Caco-2 (cell line): Measurements from ENCODE around the gene MON1A. TPM values are rescaled to one million over a fixed set of nuclear protein-coding genes. Genes with fewer than 3 reads are reported as not detected.
"Not testable (repeated sequence)": the region's sequence is repeated elsewhere in the genome, so short reads cannot be mapped to it uniquely, and the experiment has no call there.

ENCODE experiments used
- BruUV-seq: library from RNA; stranded (reverse); fragments of 400-500 nt; replicated peaks from 2 replicates; lab custom pipeline; 2021; lab: Mats Ljungman, UMichigan
- CTCF ChIA-PET: fragments of 300-600 bp; sonication (Branson Sonifier 250); formaldehyde crosslinking; loops from one replicate; lab custom pipeline; 2022; ENCODE audit warnings: antibody characterized with exemption; lab: Charles Lee
- POLR2A ChIA-PET: fragments of 300-600 bp; sonication (Branson Sonifier 250); formaldehyde crosslinking; loops from one replicate; lab custom pipeline; 2022; ENCODE audit warnings: antibody characterized with exemption; lab: Charles Lee
- DNase-seq, 2 experiments: peaks; one replicate each; pipeline versions ENCODE4 v3.0.0 to v3.0.0-alpha.2; 2020 to 2022
- H3K27me3 ChIP-seq: replicated peaks from 2 replicates; pipeline ENCODE4 v1.6.0; 2011; ENCODE audit warnings: low read length; ENCODE audit not compliant: control insufficient read depth, insufficient read depth
- H3K36me3 ChIP-seq: 2 replicates; pipeline ENCODE4 v1.5.1; 2011; ENCODE audit warnings: low read length; ENCODE audit not compliant: control insufficient read depth, insufficient read depth
- H3K4me1 ChIP-seq: fragments of 250-450 bp; sonication (Bioruptor Pico); 2 replicates; pipeline ENCODE4 v1.5.1; 2020; ENCODE audit warnings: mild to moderate bottlenecking
- H3K4me3 ChIP-seq: 2 replicates; pipeline ENCODE4 v1.5.1; 2011; ENCODE audit warnings: low read depth, mild to moderate bottlenecking, control low read depth, low read length
- H3K9me3 ChIP-seq: fragments of 250-450 bp; sonication (Bioruptor Pico); 2 replicates; pipeline ENCODE4 v1.5.1; 2020; ENCODE audit warnings: mild to moderate bottlenecking, moderate library complexity
- H3K27ac Mint-ChIP-seq: one replicate; pipeline ENCODE4 v1.8.0; 2022; ENCODE audit warnings: mixed read lengths; ENCODE audit not compliant: unreplicated experiment
- H3K27me3 Mint-ChIP-seq: one replicate; pipeline ENCODE4 v1.8.0; 2022; ENCODE audit warnings: mixed read lengths; ENCODE audit not compliant: insufficient read depth, unreplicated experiment
- H3K36me3 Mint-ChIP-seq: one replicate; pipeline ENCODE4 v1.8.0; 2022; ENCODE audit warnings: mild to moderate bottlenecking, mixed read lengths; ENCODE audit not compliant: insufficient read depth, unreplicated experiment
- H3K4me1 Mint-ChIP-seq: one replicate; pipeline ENCODE4 v1.8.0; 2022; ENCODE audit warnings: low read depth, mixed read lengths; ENCODE audit not compliant: unreplicated experiment
- H3K4me3 Mint-ChIP-seq: one replicate; pipeline ENCODE4 v1.8.0; 2022; ENCODE audit warnings: mild to moderate bottlenecking, moderate library complexity, mixed read lengths; ENCODE audit not compliant: unreplicated experiment
- H3K9me3 Mint-ChIP-seq: one replicate; pipeline ENCODE4 v1.8.0; 2022; ENCODE audit warnings: mixed read lengths; ENCODE audit not compliant: unreplicated experiment
- CTCF ChIP-seq, 2 experiments: fragments of 200-600 bp in 1 of 2; IDR thresholded peaks; 1 replicate in 1 of 2; 2 replicates in 1 of 2; pipeline versions ENCODE4 v1.5.1 to v1.8.0; 2011 to 2022; ENCODE audit warnings: antibody characterized with exemption in 1 of 2, control low read depth in 1 of 2, inconsistent platforms in 1 of 2, low read depth in 1 of 2, low read length in 1 of 2, mild to moderate bottlenecking in 1 of 2, moderate library complexity in 1 of 2; ENCODE audit not compliant: insufficient read depth in 1 of 2, severe bottlenecking in 1 of 2, unreplicated experiment in 1 of 2
- intact Hi-C: fragments of 100-400 bp; cut with micrococcal nuclease; formaldehyde crosslinking; loops from one replicate; pipeline ENCODE4 v1.10.0; 2022; ENCODE audit not compliant: unreplicated experiment
- total RNA-seq: library from RNA; stranded (reverse); gene quantifications from 2 replicates; pipeline ENCODE4 v1.2.3, GENCODE V29; 2022

Gene MON1A
- total RNA-seq, 1 experiment from 2014 or later: 7.7 TPM

- no TSS peak for BruUV-seq
- no peak overlapping the region for H3K4me3 Mint-ChIP-seq
- H3K27me3 Mint-ChIP-seq: no peaks in the 10 kb centered on the region
- TF ChIP-seq CTCF (IDR thresholded peaks at IDR 0.05; ENCODE audit: insufficient read depth in 1 of 2, low read depth in 1 of 2, low read length in 1 of 2, severe bottlenecking in 1 of 2, unreplicated experiment in 1 of 2): no peak
- DNase-seq: no peak
- CTCF ChIA-PET: no interaction called here
- intact Hi-C loops: no loop called here
- H3K36me3 Mint-ChIP-seq: peaks cover 5% of the 10 kb centered on the region
- no peak overlapping the region for H3K27ac Mint-ChIP-seq
- Histone ChIP-seq H3K27me3 (no peaks in the 10 kb centered on the region), H3K4me1 (peaks cover 20% of the 10 kb centered on the region), H3K4me3 (no peak overlapping the region), H3K36me3 (no peaks in the 10 kb centered on the region), H3K9me3 (no peaks in the 10 kb centered on the region)
- H3K4me1 Mint-ChIP-seq: peaks cover 5% of the 10 kb centered on the region
- H3K9me3 Mint-ChIP-seq: no peaks in the 10 kb centered on the region
- POLR2A ChIA-PET: no interaction called here
Observed at GRCh38 chr3:49926117-49926728, 3.4 kb downstream of the MON1A start.

DNA sequence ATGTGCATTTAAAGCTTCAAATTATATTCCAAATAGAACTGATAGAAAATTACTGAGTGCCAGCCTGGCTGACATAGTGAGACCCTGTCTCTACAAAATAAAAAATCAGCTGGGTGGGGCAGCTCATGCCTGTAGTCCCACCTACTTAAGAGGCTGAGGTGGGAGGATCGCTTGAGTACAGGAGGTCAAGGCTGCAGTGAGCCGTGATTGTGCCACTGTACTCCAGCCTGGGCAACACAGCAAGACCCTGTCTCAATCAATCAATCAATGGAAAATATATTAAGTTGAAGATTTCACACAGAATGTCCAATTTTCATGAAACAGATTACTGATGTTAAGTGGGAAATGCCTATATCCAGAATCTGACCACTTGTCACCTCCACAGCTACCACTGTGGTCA is 4.1 kb downstream of the MON1A start:
- no peaks in the 10 kb centered on the region for H3K36me3 ChIP-seq
- Mint-ChIP-seq H3K27me3 (no peaks in the 10 kb centered on the region), H3K9me3 (no peaks in the 10 kb centered on the region), H3K27ac (no peak overlapping the region), H3K4me1 (no peaks in the 10 kb centered on the region), H3K4me3 (no peak overlapping the region), H3K36me3 (peaks cover 5% of the 10 kb centered on the region)
- CTCF ChIA-PET: no interaction called here
- no peak for DNase-seq
- H3K27me3 ChIP-seq: no peaks in the 10 kb centered on the region
- POLR2A ChIA-PET: no interaction called here
- H3K9me3 ChIP-seq: no peaks in the 10 kb centered on the region
- peaks cover 13% of the 10 kb centered on the region for H3K4me1 ChIP-seq
- no TSS peak for BruUV-seq
- intact Hi-C loops: no loop called here
- TF ChIP-seq CTCF (IDR thresholded peaks at IDR 0.05; ENCODE audit: insufficient read depth in 1 of 2, low read depth in 1 of 2, low read length in 1 of 2, severe bottlenecking in 1 of 2, unreplicated experiment in 1 of 2): no peak
- no peak overlapping the region for H3K4me3 ChIP-seq

DNA sequence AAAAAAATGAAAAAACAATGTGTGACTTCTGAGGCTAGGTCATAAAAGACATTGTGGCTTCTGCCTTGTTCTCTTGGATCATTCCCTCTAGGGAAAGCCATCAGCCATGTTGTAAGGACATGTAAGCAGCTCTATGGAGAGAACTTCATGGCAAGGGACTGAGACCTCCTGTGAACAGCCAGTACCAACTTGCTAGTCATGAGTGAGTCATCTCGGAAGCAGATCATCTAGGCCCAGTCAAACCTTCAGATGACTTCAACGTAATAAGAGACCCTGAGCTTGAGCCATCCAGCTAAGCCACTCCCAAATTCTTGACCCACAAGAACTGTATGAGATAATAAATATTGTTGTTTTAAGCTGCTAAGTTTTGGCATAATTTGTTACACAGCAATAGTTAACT is 4.9 kb downstream of the MON1A start:
- CTCF ChIA-PET: no interaction called here
- DNase-seq: no peak
- no peaks in the 10 kb centered on the region for H3K4me1 Mint-ChIP-seq
- POLR2A ChIA-PET: interaction anchor here (0.5 kb wide), 1 partner anchor 454 kb away, joined by 3 read pairs; the partner anchor contains the start of gene DAG1
- intact Hi-C loops: no loop called here
- no peaks in the 10 kb centered on the region for H3K9me3 Mint-ChIP-seq
- no peak overlapping the region for H3K4me3 Mint-ChIP-seq
- no TSS peak for BruUV-seq
- no peaks in the 10 kb centered on the region for H3K9me3 ChIP-seq
- H3K27me3 ChIP-seq: no peaks in the 10 kb centered on the region
- H3K27ac Mint-ChIP-seq: no peak overlapping the region
- peaks cover 5% of the 10 kb centered on the region for H3K36me3 Mint-ChIP-seq
- H3K4me3 ChIP-seq: no peak overlapping the region
- no peaks in the 10 kb centered on the region for H3K27me3 Mint-ChIP-seq
- H3K36me3 ChIP-seq: no peaks in the 10 kb centered on the region
- peaks cover 10% of the 10 kb centered on the region for H3K4me1 ChIP-seq
- TF ChIP-seq CTCF (IDR thresholded peaks at IDR 0.05; ENCODE audit: insufficient read depth in 1 of 2, low read depth in 1 of 2, low read length in 1 of 2, severe bottlenecking in 1 of 2, unreplicated experiment in 1 of 2): no peak

- CTCF ChIA-PET, H3K9me3 Mint-ChIP-seq, H3K4me3 Mint-ChIP-seq, H3K4me3 ChIP-seq, H3K4me1 Mint-ChIP-seq, DNase-seq, POLR2A ChIA-PET, H3K27me3 ChIP-seq, intact Hi-C loops, H3K27ac Mint-ChIP-seq, BruUV-seq, H3K36me3 Mint-ChIP-seq, H3K9me3 ChIP-seq, H3K36me3 ChIP-seq, H3K27me3 Mint-ChIP-seq: not testable (repeated sequence)
- peaks cover 11% of the 10 kb centered on the region for H3K4me1 ChIP-seq
Observed at GRCh38 chr3:49917806-49918590, 11.6 kb downstream of the MON1A start.
